ENCODE data around the gene RAB4B.
"Not testable (repeated sequence)": the region's sequence is repeated elsewhere in the genome, so short reads cannot be mapped to it uniquely, and the experiment has no call there.

RAB4B gene

DNA sequence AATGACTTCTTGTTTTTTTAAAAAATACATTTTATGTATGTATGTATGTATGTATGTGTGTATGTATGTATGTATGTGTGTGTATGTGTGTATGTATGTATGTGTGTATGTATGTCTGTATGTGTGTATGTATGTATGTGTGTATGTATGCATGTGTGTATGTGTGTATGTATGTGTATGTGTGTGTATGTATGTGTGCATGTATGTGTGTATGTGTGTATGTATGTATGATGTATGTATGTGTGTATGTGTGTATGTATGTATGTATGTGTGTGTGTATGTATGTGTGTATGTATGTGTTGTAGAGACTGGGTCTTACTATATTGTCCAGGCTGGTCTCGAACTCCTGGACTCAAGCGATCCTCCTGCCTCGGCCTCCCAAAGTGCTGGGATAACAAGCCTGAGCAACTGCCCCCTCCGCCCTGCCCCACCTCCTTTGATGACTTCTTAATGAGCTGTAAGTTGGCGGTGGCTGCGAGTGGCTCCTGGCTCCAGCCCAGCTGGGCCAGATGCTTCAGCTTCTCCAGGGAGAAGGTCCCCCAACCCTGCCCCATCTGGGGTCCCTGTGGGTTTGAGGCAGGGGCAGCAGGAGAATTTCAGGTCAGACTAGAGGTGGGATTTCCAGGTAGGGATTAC lies 47.5 kb downstream of the RAB4B start:
- not testable (repeated sequence) for DNase-seq

DNA sequence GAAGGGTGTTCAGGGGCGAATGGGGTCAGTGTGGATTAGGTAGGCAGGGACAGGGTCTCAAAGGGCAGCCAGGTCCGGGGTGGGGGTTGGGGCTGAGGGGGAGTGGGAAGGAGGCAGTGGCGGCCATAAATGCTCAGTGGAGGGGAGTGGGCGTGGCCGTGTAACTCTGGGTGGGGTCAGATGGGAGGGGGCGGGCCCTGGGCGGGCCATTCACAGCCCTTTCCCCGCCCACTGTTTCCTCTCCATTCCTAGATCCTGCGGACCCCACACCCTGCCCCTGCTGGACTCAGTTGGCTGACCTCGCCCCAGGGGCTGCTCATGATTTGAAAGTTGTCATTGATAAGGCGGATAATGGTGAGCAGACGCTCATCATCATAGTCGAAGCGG lies 48.3 kb downstream of the RAB4B start:
- not testable (repeated sequence) for DNase-seq

DNA sequence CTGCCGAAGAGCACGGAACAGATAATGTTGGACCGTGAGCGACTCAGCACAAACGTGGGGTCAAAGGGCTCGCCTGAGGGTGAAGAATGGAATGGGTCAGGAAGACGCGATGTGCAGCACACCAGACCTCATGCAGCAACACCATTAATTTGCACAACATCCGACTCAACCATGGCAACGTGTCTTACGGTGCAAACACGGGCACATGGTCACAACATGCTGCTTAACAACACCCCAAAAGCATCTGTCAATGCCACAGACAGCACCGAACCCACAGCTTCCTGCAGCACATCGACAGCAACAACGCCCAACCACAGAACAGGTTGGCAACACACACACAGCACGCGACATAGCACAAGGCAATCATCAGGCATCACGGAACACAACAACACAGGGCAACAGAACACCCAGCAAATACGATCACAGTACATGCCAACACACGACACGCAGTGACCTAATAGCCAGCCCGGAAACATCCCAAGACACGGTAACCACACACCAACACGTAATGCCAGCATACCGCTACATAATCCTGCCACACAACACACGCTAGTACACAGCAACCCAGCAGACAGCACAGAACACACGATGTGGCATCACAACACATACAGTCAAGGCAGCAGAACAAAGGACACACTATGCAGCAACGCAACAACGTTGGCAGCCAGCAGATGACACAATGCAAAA lies 48.8 kb downstream of the RAB4B start:
- not testable (repeated sequence) for DNase-seq

DNA sequence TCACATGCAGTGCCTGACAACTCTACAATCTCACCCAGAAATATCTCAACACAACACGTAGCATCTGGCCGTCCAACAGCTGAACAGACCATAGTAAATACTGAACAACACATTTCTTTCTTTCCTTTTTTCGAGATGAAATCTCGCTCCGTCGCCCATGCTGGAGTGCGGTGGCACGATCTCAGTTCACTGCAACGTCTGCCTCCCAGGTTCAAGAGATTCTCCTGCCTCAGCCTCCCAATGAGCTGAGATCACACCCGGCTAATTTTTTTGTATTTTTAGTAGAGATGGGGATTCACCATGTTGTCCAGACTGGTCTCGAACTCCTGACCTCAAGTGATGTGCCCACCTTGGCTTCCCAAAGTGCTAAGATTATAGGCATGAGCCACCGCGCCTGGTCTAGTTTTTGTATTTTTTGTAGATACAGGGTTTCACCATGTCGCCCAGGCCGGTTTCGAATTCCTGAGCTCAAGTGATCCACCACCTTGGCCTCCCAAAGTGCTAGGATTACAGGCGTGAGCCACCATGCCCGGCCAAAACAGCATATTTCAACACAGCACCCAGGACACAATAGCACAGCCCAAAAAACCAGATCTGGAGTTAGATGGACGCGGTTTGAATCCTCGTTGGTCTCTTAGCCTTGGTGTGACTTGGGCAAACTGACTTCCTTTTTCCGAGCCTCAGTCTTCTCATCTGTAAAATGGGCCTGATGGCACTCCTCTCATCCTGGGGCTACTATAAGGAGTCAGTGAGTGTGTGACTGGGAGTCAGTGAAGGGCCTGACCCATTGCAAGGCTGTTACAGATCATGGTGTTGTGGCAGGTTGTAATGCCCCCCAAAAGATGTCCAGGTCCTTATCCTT lies 49.6 kb downstream of the RAB4B start:
- DNase-seq: no peak

GRCh38 chr19:40829205-40829604 lies 51.2 kb downstream of the RAB4B start:
- no peak for DNase-seq

GRCh38 chr19:40830741-40831140 lies 52.7 kb downstream of the RAB4B start:
- not testable (repeated sequence) for DNase-seq

GRCh38 chr19:40831502-40832430 lies 53.7 kb downstream of the RAB4B start:
- no peak for DNase-seq

- DNase-seq: not testable (repeated sequence)
Observed at GRCh38 chr19:40832431-40832790, 54.4 kb downstream of the RAB4B start.

DNA sequence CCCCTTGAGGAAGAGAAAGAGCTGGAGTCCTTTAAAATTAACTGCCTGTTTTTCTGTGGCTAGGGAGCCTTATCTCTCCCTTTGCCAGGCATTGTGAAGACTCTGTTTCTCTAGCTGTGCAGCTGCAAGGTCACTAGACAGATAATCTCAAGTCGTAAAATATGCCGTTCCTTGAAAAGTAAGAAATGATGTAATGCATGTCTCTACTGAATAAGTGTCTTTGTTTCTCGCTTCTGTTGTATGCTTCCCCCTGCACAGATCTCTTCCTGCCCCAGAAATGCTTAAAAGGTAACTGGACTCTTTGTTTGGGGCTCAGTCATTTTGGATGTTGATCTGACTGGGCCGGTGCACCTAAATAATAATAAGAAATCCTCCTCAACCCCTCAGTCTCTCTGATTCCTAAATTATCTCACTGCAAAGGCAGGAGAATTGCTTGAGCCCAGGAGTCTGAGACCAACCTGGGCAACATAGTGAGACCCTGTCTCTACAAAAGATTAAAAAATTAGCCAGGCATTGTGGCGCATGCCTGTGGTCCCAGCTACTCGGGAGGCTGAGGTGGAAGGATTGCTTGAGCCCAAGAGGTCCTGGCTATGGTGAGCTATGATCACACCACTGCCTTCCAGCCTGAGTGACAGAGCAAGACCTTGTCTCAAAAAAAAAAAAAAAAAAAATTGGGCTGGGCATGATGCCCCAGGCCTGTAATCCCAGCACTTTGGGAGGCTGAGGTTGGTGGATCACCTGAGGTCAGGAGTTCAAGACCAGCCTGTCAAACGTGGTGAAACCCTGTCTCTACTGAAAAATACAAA lies 55.9 kb downstream of the RAB4B start:
- DNase-seq: not testable (repeated sequence)

DNA sequence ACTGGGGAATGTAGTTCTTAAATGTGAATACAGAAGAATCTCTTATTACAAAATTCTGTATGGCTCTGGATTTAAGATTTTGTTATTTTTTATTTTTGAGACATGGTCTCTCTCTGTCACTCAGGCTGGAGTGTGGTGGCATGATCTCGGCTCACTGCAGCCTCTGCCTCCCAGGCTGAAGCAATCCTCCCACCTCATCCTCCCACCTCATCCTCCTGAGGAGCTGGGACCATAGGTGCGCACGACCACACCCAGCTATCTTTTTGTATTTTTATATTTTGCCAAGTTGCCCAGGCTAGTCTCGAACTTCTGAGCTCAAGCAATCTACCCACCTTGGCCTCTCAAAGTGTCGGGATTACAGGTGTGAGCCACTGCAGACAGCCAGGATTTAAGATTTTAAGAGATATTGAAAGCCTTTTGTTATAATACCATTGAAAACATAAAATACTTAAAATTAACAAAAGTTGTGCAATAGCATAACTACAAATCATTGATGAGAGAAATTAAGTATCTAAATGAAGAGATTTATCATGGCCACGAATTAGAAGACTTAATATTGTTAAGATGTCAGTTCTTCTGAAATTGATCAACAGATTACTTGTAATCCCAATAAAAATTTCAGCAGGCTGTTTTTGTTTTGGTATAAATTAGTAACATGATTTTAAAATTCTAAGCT lies 58.8 kb downstream of the RAB4B start:
- DNase-seq: no peak

DNA sequence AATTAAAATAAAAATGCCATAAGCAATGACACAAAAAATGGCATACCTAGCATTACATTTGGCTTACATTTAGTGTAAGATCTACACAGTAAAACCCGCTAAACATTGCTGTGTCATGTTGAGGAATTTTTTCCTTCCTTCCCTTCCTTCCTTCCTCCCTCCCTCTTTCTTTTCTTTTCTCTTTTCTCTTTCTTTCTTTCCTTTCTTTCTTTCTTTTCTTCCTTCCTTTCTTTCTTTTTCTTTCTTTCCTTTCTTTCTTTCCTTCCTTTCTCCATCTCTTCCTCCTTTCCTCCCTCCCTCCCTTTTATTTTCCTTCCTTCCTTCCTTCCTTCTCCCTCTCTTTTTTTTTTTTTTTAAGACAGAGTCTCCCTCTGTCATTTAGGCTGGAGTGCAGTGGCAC lies 60.4 kb downstream of the RAB4B start:
- DNase-seq: not testable (repeated sequence)

DNA sequence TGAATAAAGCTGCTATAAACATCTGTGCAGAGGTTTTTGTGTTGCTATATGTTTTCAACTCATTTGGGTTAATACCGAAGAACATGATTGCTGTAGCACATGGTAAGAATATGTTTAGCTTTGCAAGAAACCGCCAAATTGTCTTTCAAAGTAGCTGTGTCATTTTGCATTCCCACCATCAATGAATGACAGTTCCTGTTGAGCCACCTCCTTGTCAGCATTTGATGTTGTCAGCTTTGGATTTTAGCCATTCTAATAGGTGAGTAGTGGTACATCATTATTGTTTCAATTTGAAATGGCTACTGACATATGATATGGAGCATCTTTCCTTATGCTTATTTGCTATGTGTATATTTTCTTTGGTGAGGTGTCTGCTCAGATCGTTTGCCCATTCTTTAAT lies 64.0 kb downstream of the RAB4B start:
- not testable (repeated sequence) for DNase-seq

DNA sequence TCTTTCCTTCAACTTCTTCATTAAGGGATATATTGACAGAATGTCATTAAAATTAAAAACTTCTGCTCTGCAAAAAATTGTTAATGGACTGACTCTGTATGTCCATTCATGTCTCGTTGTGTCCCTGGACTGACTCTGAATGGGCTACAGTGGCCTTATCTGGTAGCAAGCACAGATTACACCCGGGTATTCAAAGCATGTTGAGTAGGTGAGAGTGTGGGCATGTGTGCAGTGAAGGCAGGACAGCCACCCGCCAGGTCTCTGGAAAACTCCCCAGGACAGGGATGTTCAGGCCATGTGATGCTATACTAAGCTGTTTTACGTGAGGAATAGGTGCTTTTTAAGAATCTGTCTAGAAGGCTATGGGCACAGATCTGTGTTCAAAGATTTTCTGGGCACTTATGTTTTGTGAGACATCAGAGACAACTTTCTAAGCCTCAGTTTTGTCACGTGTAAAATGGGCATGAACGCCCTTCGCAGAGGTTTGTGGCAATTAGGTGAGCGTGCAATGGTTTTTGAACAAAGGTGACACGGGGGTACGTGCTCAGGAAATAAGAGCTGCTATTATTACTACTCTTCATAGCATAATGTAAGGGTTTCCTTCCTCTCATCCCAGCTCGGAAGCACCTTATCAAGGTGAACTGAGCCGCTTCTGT lies 65.1 kb downstream of the RAB4B start:
- not testable (repeated sequence) for DNase-seq

DNA sequence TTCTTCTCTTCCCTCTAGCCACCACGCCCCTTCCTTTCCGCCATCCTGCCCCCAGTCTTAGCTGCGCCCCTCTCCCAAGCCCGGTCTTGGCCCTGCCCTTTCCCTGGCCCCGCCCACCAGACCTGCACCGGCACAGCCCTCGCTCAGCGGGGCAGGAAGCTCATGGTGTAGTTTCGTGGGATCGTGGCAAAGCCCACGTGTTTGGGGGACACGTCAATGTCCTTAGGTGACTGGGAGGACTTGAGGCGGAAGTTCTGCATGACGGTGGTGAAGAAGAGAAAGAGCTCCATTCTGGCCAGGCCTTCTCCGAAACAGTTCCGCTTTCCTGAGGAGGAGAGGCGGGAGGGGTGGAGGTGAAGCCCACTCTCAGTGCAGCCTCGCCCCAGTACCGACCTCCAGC lies 65.6 kb downstream of the RAB4B start:
- not testable (repeated sequence) for DNase-seq
